OCI-LY1 (cell line): ENCODE measurements around the gene PNKP.

Source experiments
- CTCF ChIP-seq: fragments of 200-600 bp; sonication (generic), shearing (Covaris generic); IDR thresholded peaks from 2 replicates; pipeline ENCODE4 v1.5.1; 2017; ENCODE audit warnings: mild to moderate bottlenecking, antibody characterized with exemption, low read length, moderate library complexity, mixed read lengths
- EZH2 ChIP-seq: fragments of 200-600 bp; sonication (generic), shearing (Covaris generic); IDR thresholded peaks from 2 replicates; pipeline ENCODE4 v1.8.0; 2017; ENCODE audit warnings: borderline replicate concordance, mixed run types, mild to moderate bottlenecking, antibody characterized with exemption, low read length, moderate library complexity, mixed read lengths

GRCh38 chr19:49824662-49825061 lies 42.7 kb downstream of the PNKP start:
- TF ChIP-seq CTCF (no peak), EZH2 (no peak)
